AG04449 (cell line): Measurements from ENCODE around the gene CFAP57.

ENCODE experiments used
- CTCF ChIA-PET: fragments of 350-600 bp; formaldehyde crosslinking; extraction: SDS; loops from one replicate; lab custom pipeline; 2021; ENCODE audit warnings: antibody characterized with exemption; lab: Yijun Ruan, JAX
- POLR2A ChIA-PET: fragments of 400-600, 350-600 bp; formaldehyde crosslinking; extraction: SDS; loops from one replicate; lab custom pipeline; 2020; ENCODE audit warnings: antibody characterized with exemption, inconsistent platforms; lab: Yijun Ruan, JAX
- DNase-seq: peaks from one replicate; pipeline ENCODE4 v3.0.0-alpha.2; 2010; ENCODE audit warnings: low read depth, low spot score
- H3K4me3 ChIP-seq: 2 replicates; pipeline ENCODE4 v1.5.1; 2011; ENCODE audit warnings: low read depth, mild to moderate bottlenecking, control low read depth, low read length
- TF ChIP-seq, protein P1 (sequence below): IDR thresholded peaks from one replicate; pipeline ENCODE4 v1.5.1; 2011; ENCODE audit warnings: mild to moderate bottlenecking, moderate library complexity, low read length, control low read depth, inconsistent platforms; ENCODE audit not compliant: insufficient read depth; ENCODE audit errors: missing control alignments

CFAP57 gene

DNA sequence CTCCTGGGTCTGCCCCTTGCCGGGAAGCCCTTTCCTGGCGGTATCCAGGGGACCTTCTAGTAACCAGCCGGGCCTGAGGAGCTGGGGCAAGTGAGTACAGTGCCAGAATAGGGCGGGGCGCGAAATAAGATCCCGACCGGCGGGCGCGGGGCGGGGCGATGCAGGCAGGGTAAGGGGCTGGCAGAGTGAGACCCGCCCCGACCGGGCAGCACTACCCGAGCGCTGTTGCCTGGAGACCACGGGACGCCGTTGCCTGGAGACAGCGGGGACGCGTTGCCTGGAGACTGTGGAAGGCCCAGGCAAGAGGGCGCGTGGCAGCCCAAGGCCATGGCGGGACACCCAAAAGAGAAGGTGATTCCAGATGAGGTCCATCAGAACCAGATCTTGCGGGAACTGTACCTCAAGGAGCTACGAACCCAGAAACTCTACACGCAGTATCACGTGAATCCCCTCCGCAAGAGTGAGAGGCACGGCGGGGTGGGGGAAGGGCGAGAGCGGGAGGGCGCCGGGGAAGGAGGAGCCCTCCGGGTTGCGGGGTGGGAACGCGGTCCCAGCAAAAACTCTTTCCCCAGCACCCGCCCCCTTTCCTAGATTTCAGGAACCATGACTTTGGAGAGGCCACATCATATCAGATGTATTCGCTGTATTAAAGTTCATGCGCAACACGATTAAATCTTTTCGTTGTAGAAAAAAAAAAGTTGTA, 24.4 kb upstream of the CFAP57 start:
- H3K4me3 ChIP-seq: peak overlapping the region; percentile 61
- ChIA-PET CTCF (no interaction called here), POLR2A (interaction anchor here (0.6 kb wide), 1 partner anchor 9 kb away, joined by 3 read pairs; no protein-coding TSS in a partner anchor)
- no peak for DNase-seq
- TF ChIP-seq, protein P1, sequence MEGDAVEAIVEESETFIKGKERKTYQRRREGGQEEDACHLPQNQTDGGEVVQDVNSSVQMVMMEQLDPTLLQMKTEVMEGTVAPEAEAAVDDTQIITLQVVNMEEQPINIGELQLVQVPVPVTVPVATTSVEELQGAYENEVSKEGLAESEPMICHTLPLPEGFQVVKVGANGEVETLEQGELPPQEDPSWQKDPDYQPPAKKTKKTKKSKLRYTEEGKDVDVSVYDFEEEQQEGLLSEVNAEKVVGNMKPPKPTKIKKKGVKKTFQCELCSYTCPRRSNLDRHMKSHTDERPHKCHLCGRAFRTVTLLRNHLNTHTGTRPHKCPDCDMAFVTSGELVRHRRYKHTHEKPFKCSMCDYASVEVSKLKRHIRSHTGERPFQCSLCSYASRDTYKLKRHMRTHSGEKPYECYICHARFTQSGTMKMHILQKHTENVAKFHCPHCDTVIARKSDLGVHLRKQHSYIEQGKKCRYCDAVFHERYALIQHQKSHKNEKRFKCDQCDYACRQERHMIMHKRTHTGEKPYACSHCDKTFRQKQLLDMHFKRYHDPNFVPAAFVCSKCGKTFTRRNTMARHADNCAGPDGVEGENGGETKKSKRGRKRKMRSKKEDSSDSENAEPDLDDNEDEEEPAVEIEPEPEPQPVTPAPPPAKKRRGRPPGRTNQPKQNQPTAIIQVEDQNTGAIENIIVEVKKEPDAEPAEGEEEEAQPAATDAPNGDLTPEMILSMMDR: no peak

DNA sequence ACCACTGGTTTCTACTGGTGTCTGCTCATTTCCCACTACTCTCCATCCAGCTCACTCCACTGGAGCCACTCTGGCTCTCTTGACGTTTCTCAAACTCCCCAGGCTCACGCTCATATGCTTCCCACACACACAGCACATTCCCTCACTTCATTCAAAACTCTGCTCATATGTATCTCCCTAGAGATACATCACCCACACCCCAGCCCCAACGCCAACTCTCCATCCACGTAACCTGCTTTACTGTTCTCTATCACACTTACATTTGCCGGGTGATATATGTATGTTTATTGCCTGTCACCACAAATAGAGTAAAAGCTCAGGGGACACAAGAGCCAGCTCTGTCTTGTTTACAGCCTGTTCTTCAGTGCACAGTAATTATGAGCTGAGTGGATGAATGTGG, 22.2 kb upstream of the CFAP57 start:
- ChIA-PET CTCF (no interaction called here), POLR2A (no interaction called here)
- H3K4me3 ChIP-seq: no peak overlapping the region
- TF ChIP-seq, protein P1: no peak
- no peak for DNase-seq

DNA sequence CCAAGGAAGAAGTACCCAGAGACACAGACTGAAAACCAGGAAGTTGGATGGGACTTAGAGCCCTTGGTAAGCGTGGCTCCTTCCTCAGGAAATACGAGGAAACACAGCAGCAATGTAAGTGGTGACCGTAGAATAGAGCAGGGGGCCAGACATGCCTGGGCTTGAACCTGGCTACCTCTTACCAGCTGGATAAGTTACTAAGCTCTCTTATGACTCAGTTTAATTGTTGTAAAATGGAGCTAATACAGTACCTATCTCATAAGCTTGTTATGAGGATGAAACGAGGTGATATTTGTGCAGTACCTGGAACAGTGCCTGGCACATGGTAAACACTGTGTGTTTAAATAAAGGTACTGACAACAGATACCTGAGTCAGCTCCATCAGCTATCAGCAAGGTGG, 19.3 kb upstream of the CFAP57 start:
- DNase-seq: no peak
- TF ChIP-seq, protein P1: no peak
- ChIA-PET POLR2A (no interaction called here), CTCF (interaction anchor here (1.2 to 1.6 kb wide), 2 partner anchors 13 to 239 kb away, joined by 3 to 5 read pairs; no protein-coding TSS in a partner anchor)
- H3K4me3 ChIP-seq: no peak overlapping the region

DNA sequence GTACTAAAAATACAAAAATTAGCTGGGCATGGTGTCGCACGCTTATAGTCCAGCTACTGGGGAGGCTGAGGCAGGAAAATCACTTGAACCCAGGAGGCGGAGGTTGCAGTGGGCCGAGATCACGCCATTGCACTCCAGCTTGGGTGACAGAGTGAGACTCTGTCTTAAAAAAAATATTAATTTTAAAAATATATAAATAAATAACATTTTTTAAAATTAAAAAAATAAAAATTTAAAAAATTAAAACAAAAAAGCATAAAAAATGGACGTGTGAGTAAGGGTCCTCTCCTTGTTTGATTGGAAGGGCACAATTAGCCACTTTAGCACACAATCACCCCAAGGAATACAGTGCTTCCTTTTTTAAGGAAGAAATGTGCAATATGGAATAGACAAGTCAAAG, 18.7 kb upstream of the CFAP57 start:
- TF ChIP-seq, protein P1: no peak
- no peak for DNase-seq
- ChIA-PET POLR2A (no interaction called here), CTCF (interaction anchor here (1.2 kb wide), 1 partner anchor 240 kb away, joined by 3 read pairs; no protein-coding TSS in a partner anchor)
- H3K4me3 ChIP-seq: no peak overlapping the region

DNA sequence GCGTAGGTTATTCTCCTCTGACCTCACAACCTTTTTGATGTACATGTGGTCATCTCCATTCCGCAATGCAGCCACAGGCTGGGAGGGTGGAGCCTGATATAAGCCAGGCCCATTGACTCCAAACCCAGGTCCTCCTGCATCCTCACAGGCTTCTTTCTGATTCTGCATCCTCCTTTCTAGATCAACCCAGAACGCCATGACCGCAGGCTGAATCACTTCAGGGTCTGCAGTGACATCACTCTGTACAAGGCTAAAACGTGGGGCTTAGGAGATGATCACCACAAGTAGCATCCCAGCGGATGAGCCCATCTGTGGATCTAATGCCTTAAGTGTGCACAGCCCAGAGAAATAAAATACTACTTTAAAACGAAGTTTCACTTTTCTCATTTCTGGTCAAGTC, 16.1 kb upstream of the CFAP57 start:
- ChIA-PET POLR2A (no interaction called here), CTCF (no interaction called here)
- DNase-seq: no peak
- H3K4me3 ChIP-seq: no peak overlapping the region
- TF ChIP-seq, protein P1: no peak

DNA sequence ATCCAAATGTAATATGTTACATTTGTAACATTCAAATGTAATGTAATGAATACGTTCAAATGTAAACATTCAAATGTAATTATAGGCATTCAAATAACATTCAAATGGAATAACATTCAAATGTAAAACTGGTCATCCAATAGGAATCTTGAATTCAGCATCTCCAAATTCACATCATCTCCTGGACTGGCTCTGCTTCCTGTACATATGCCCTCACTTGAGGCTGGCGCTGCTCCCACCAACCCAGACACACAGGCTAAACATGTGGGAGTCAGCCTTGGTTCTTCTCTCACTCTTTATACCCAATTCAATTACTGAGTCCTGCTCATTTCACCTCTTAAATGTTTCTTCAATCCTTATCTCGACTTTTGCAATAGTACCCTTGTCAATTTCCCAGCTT, 7.0 kb upstream of the CFAP57 start:
- ChIA-PET POLR2A (no interaction called here), CTCF (interaction anchor here (1.5 kb wide), 1 partner anchor 13 kb away, joined by 5 read pairs; no protein-coding TSS in a partner anchor)
- no peak for DNase-seq
- TF ChIP-seq, protein P1: no peak
- H3K4me3 ChIP-seq: no peak overlapping the region
